ENCODE data around the gene SLC15A2.

DNA sequence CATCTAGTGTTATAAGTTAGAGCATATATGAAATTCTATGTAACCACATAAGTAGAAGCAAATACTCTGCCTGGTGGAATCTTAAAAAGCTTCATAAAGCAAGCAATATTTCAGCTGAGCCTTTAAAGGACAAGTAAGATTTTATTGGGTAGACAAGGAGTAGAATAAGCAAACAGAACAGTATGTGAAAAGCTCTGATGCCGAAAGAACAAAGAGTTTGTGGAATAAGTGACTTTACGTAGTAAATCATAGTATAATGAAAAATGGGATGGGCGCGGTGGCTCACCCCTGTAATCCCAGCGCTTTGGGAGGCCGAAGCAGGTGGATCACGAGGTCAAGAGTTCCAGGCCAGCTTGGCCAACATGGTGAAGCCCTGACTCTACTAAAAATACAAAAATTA lies 49.3 kb upstream of the SLC15A2 start:
- TF ChIP-seq, protein P1, sequence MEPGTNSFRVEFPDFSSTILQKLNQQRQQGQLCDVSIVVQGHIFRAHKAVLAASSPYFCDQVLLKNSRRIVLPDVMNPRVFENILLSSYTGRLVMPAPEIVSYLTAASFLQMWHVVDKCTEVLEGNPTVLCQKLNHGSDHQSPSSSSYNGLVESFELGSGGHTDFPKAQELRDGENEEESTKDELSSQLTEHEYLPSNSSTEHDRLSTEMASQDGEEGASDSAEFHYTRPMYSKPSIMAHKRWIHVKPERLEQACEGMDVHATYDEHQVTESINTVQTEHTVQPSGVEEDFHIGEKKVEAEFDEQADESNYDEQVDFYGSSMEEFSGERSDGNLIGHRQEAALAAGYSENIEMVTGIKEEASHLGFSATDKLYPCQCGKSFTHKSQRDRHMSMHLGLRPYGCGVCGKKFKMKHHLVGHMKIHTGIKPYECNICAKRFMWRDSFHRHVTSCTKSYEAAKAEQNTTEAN (CRISPR knock-in tag; IDR thresholded peaks at IDR 0.05): no peak
- TF ChIP-seq MXI1 (IDR thresholded peaks at IDR 0.05; ENCODE audit: low read depth, low read length) (no peak), ZBTB7A (IDR thresholded peaks at IDR 0.05; ENCODE audit: borderline replicate concordance, control insufficient read depth, low read depth, low read length) (no peak), ERF (CRISPR knock-in tag; IDR thresholded peaks at IDR 0.05) (no peak), NBN (IDR thresholded peaks at IDR 0.05; ENCODE audit: low read depth) (no peak), ELF2 (CRISPR knock-in tag; IDR thresholded peaks at IDR 0.05) (no peak)

Data from K562 (cell line).